CD8-positive, alpha-beta memory T cell (primary cell): Measurements from ENCODE around the gene DIAPH3. TPM values are rescaled to one million over a fixed set of nuclear protein-coding genes. Genes with fewer than 3 reads are reported as not detected.

Source experiments
- CTCF ChIA-PET: fragments of 350-600 bp; sonication (Branson Sonifier 250); formaldehyde crosslinking; loops from one replicate; lab custom pipeline; 2021; ENCODE audit warnings: antibody characterized with exemption; lab: Charles Lee
- POLR2A ChIA-PET: fragments of 350-600 bp; sonication (Branson Sonifier 250); formaldehyde crosslinking; loops from one replicate; lab custom pipeline; 2021; ENCODE audit warnings: antibody characterized with exemption; lab: Charles Lee
- DNase-seq, 5 donors: peaks; one replicate each; pipeline versions ENCODE4 v3.0.0 to v3.0.0-alpha.2; 2020 to 2022; ENCODE audit warnings: mixed read lengths in 1 of 5
- H3K27ac ChIP-seq: one replicate; pipeline ENCODE4 v1.7.0; 2013; ENCODE audit warnings: low read depth, mild to moderate bottlenecking, low read length, moderate library complexity
- H3K27me3 ChIP-seq: 2 replicates; pipeline ENCODE4 v1.7.0; 2013; ENCODE audit warnings: low read length, mild to moderate bottlenecking; ENCODE audit not compliant: insufficient read depth, poor library complexity, severe bottlenecking
- H3K36me3 ChIP-seq: 2 replicates; pipeline ENCODE4 v1.7.0; 2013; ENCODE audit warnings: mild to moderate bottlenecking, low read length, moderate library complexity; ENCODE audit not compliant: insufficient read depth
- H3K4me1 ChIP-seq: 2 replicates; pipeline ENCODE4 v1.7.0; 2013; ENCODE audit warnings: mild to moderate bottlenecking, low read length, moderate library complexity; ENCODE audit not compliant: insufficient read depth
- H3K4me3 ChIP-seq: 2 replicates; pipeline ENCODE4 v1.7.0; 2013; ENCODE audit warnings: mild to moderate bottlenecking, low read length
- H3K9me3 ChIP-seq: 2 replicates; pipeline ENCODE4 v1.7.0; 2013; ENCODE audit warnings: mild to moderate bottlenecking, low read length
- H3K27ac Mint-ChIP-seq, 8 donors: one replicate each; pipeline ENCODE4 v1.8.0; 2020 to 2021; ENCODE audit warnings: mixed read lengths in 8 of 8, mild to moderate bottlenecking in 6 of 8, inconsistent platforms in 3 of 8, moderate library complexity in 3 of 8
- H3K27me3 Mint-ChIP-seq, 2 donors: one replicate each; pipeline ENCODE4 v1.8.0; 2020 to 2021; ENCODE audit warnings: mixed read lengths in 2 of 2, mild to moderate bottlenecking in 1 of 2, moderate library complexity in 1 of 2
- H3K36me3 Mint-ChIP-seq, 3 donors: one replicate each; pipeline ENCODE4 v1.8.0; 2020 to 2021; ENCODE audit warnings: mixed read lengths in 3 of 3, inconsistent platforms in 1 of 3, mild to moderate bottlenecking in 1 of 3
- H3K4me1 Mint-ChIP-seq, 3 donors: one replicate each; pipeline ENCODE4 v1.8.0; 2020 to 2021; ENCODE audit warnings: mixed read lengths in 3 of 3, inconsistent platforms in 1 of 3, mild to moderate bottlenecking in 1 of 3
- H3K4me3 Mint-ChIP-seq, 7 donors: one replicate each; pipeline ENCODE4 v1.8.0; 2020 to 2021; ENCODE audit warnings: mixed read lengths in 7 of 7, mild to moderate bottlenecking in 6 of 7, moderate library complexity in 4 of 7, inconsistent platforms in 2 of 7
- H3K9me3 Mint-ChIP-seq, 5 donors: one replicate each; pipeline ENCODE4 v1.8.0; 2020 to 2022; ENCODE audit warnings: mixed read lengths in 5 of 5, mild to moderate bottlenecking in 3 of 5, moderate library complexity in 2 of 5, inconsistent platforms in 1 of 5
- polyA plus RNA-seq: library from polyadenylated mRNA; unstranded; fragments of 300-500 nt; fragmentation: Illumina TruSeq; gene quantifications from one replicate; pipeline ENCODE4 v1.2.3, GENCODE V29; 2021
- total RNA-seq, 2 experiments: library from RNA; stranded (reverse); gene quantifications; one replicate each; pipeline ENCODE4 v1.2.3, GENCODE V29; 2021

The DIAPH3 gene
- total and polyA plus RNA-seq, 3 experiments from 2014 or later: 0.08 to 15.4 (median 14.6) TPM

DNA sequence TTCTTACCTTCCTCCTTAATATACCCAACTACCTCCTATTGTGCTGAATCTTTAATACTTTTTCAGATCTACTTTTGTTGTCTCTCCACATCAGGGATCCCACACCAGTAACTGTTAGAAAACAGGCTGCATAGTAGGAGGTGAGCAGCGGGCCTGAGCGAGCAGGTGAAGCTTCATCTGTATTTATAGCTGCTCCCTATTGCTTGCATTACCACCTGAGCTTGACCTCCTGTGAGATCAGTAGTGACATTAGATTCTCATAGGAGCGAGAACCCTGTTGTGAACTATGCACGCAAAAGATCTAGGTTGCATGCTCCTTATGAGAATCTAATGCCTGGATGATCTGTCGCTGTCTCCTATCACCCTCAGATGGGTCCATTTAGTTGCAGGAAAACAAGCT lies 279.8 kb downstream of the DIAPH3 start:
- Histone ChIP-seq H3K27ac (no peak overlapping the region), H3K27me3 (no peaks in the 10 kb centered on the region), H3K36me3 (no peaks in the 10 kb centered on the region), H3K9me3 (no peaks in the 10 kb centered on the region), H3K4me3 (no peak overlapping the region), H3K4me1 (no peaks in the 10 kb centered on the region)
- DNase-seq: no peak
- Mint-ChIP-seq H3K4me1 (no peaks in the 10 kb centered on the region), H3K27ac (no peak overlapping the region), H3K36me3 (no peaks in the 10 kb centered on the region), H3K27me3 (no peaks in the 10 kb centered on the region), H3K4me3 (no peak overlapping the region), H3K9me3 (no peaks in the 10 kb centered on the region)
- CTCF ChIA-PET: no interaction called here
- POLR2A ChIA-PET: no interaction called here

DNA sequence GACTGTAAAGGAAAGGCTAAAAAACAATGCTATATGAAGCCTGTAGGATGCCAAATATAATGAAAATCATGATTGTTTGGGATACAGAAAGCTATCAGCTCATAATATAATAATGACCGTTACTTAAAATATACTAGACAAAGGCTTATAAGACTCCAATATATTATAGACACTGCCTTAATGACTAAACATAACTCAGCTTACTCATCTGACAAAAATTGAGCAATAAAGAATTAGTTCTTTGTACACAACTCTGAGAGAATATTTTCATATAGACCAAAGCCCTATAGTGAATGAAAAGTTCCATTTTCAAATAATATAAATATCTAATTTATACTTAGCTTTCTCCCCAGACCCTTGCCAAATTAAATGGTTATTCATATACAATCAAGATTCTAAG lies 283.3 kb downstream of the DIAPH3 start:
- no peaks in the 10 kb centered on the region for H3K27me3 ChIP-seq
- H3K4me3 ChIP-seq: no peak overlapping the region
- Mint-ChIP-seq H3K4me1 (no peaks in the 10 kb centered on the region), H3K9me3 (no peaks in the 10 kb centered on the region), H3K27me3 (no peaks in the 10 kb centered on the region), H3K27ac (no peak overlapping the region), H3K36me3 (no peaks in the 10 kb centered on the region), H3K4me3 (no peak overlapping the region)
- ChIA-PET POLR2A (no interaction called here), CTCF (no interaction called here)
- no peak overlapping the region for H3K27ac ChIP-seq
- H3K9me3 ChIP-seq: no peaks in the 10 kb centered on the region
- no peaks in the 10 kb centered on the region for H3K4me1 ChIP-seq
- no peak for DNase-seq
- H3K36me3 ChIP-seq: no peaks in the 10 kb centered on the region

DNA sequence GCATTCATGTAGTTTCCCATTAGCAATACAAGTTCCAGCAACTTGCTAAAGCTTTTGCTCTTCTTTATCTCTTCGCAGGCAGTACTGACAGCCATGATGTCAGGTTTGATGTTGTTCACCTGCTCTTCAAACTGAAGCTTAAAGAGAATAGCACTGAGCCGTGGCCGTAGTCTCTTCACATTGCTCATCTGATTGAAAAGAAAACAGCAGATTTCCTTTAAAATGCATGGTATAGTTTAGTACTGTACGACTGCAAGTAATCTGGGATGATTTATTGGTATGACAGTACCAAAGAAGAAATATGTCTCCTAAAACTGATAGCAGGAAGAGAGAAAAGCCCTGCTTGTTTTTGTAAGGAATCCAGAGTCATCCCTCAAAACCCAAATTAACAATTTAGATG lies 284.4 kb downstream of the DIAPH3 start:
- H3K27me3 Mint-ChIP-seq: no peaks in the 10 kb centered on the region
- Histone ChIP-seq H3K27me3 (no peaks in the 10 kb centered on the region), H3K9me3 (no peaks in the 10 kb centered on the region), H3K36me3 (no peaks in the 10 kb centered on the region), H3K4me3 (no peak overlapping the region), H3K4me1 (no peaks in the 10 kb centered on the region), H3K27ac (no peak overlapping the region)
- no peaks in the 10 kb centered on the region for H3K9me3 Mint-ChIP-seq
- H3K4me3 Mint-ChIP-seq: no peak overlapping the region
- CTCF ChIA-PET: no interaction called here
- DNase-seq: no peak
- H3K27ac Mint-ChIP-seq: no peak overlapping the region
- no peaks in the 10 kb centered on the region for H3K36me3 Mint-ChIP-seq
- POLR2A ChIA-PET: no interaction called here
- no peaks in the 10 kb centered on the region for H3K4me1 Mint-ChIP-seq

DNA sequence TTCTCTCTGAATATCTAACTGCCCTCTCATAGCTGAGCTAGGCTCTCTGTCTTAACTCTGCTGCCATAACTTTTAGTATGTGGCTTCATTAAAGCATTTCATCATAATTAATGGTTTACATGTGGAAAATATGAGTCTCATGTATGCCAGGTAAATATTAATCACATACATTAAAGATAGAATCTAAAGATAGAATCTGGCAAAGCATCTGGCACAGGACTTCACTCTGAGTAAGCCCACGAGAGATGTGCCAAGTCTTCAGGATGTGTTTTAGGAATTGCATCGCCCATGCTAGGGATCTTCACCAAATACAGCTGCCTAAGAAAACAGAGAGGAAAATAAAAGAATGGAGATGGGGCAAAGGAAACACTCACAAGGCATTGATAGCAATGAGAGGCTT lies 285.8 kb downstream of the DIAPH3 start:
- DNase-seq: no peak
- ChIA-PET POLR2A (no interaction called here), CTCF (no interaction called here)
- no peak overlapping the region for H3K4me3 ChIP-seq
- H3K27me3 ChIP-seq: no peaks in the 10 kb centered on the region
- no peaks in the 10 kb centered on the region for H3K4me1 Mint-ChIP-seq
- H3K27ac Mint-ChIP-seq: no peak overlapping the region
- H3K27me3 Mint-ChIP-seq: no peaks in the 10 kb centered on the region
- H3K4me1 ChIP-seq: no peaks in the 10 kb centered on the region
- H3K4me3 Mint-ChIP-seq: no peak overlapping the region
- H3K9me3 ChIP-seq: no peaks in the 10 kb centered on the region
- H3K27ac ChIP-seq: no peak overlapping the region
- H3K36me3 Mint-ChIP-seq: no peaks in the 10 kb centered on the region
- H3K36me3 ChIP-seq: no peaks in the 10 kb centered on the region
- H3K9me3 Mint-ChIP-seq: no peaks in the 10 kb centered on the region

DNA sequence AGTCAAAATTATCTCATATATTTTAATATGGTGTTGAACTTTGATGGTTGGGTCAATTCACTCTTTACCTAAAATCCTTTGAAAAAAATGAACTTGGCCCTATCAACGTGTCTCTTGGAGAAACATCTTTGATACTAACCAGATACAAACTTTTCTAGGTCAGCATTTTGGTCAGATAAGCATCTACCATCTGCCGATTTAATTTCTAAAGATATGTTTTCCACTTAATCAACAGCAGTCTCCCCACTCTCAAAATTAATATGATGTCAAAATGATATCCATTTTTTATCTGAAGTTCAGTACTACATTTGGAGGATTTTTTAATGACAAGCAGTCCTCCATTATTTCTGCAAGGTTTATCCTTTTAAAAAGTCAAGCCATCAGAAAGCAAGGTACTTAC lies 288.8 kb downstream of the DIAPH3 start:
- DNase-seq: no peak
- ChIA-PET POLR2A (no interaction called here), CTCF (no interaction called here)
- Histone ChIP-seq H3K4me3 (no peak overlapping the region), H3K27ac (no peak overlapping the region), H3K27me3 (no peaks in the 10 kb centered on the region), H3K4me1 (no peaks in the 10 kb centered on the region), H3K9me3 (no peaks in the 10 kb centered on the region), H3K36me3 (no peaks in the 10 kb centered on the region)
- Mint-ChIP-seq H3K27me3 (no peaks in the 10 kb centered on the region), H3K4me1 (no peaks in the 10 kb centered on the region), H3K9me3 (no peaks in the 10 kb centered on the region), H3K4me3 (no peak overlapping the region), H3K27ac (no peak overlapping the region), H3K36me3 (no peaks in the 10 kb centered on the region)

DNA sequence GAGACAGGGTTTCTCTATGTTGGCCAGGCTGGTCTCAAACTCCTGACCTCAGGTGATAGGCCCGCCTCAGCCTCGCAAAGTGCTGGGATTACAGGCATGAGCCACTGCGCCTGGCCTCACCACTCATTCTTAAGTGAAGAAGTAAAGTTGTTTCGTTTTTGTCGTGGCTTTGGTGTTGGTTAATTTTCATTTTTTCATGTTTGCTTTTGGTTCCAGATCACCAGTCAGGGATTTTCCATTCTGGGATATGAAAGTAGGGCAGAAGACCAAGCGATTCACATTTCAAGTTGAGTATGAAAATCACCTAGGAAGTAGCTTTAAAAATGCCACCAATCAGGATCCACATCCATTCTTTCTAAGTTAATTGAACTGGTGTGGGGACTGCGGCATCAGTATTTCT lies 289.9 kb downstream of the DIAPH3 start:
- no peaks in the 10 kb centered on the region for H3K36me3 ChIP-seq
- H3K4me1 Mint-ChIP-seq: no peaks in the 10 kb centered on the region
- H3K27me3 ChIP-seq: no peaks in the 10 kb centered on the region
- no peak overlapping the region for H3K27ac ChIP-seq
- no peaks in the 10 kb centered on the region for H3K9me3 ChIP-seq
- H3K9me3 Mint-ChIP-seq: no peaks in the 10 kb centered on the region
- ChIA-PET CTCF (no interaction called here), POLR2A (no interaction called here)
- no peaks in the 10 kb centered on the region for H3K4me1 ChIP-seq
- H3K4me3 Mint-ChIP-seq: no peak overlapping the region
- no peak overlapping the region for H3K4me3 ChIP-seq
- no peak overlapping the region for H3K27ac Mint-ChIP-seq
- H3K36me3 Mint-ChIP-seq: no peaks in the 10 kb centered on the region
- H3K27me3 Mint-ChIP-seq: no peaks in the 10 kb centered on the region
- DNase-seq: no peak

DNA sequence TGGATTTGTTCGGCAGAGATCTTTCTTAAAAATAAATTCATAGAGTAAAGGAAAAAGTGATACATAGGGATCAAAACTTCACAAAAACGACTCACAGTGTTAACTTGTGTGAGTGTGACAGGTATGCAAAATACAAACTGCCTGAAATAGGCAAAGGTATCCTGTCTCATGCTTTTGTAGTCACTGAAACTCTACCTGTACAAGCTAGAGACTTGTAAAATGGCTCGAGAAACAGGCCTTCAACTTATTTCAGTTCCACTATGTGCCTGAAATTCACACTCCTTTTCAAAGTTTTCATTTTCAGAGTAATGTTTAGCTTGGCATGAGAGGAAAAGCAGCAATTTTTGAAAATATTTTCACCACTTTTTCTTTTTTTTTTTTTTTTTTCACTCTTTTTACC lies 290.4 kb downstream of the DIAPH3 start:
- Mint-ChIP-seq H3K27me3 (no peaks in the 10 kb centered on the region), H3K9me3 (no peaks in the 10 kb centered on the region), H3K27ac (no peak overlapping the region), H3K36me3 (no peaks in the 10 kb centered on the region), H3K4me1 (no peaks in the 10 kb centered on the region), H3K4me3 (no peak overlapping the region)
- no peak overlapping the region for H3K4me3 ChIP-seq
- H3K9me3 ChIP-seq: no peaks in the 10 kb centered on the region
- no peak overlapping the region for H3K27ac ChIP-seq
- H3K36me3 ChIP-seq: no peaks in the 10 kb centered on the region
- no peaks in the 10 kb centered on the region for H3K27me3 ChIP-seq
- no peak for DNase-seq
- ChIA-PET POLR2A (no interaction called here), CTCF (no interaction called here)
- no peaks in the 10 kb centered on the region for H3K4me1 ChIP-seq

DNA sequence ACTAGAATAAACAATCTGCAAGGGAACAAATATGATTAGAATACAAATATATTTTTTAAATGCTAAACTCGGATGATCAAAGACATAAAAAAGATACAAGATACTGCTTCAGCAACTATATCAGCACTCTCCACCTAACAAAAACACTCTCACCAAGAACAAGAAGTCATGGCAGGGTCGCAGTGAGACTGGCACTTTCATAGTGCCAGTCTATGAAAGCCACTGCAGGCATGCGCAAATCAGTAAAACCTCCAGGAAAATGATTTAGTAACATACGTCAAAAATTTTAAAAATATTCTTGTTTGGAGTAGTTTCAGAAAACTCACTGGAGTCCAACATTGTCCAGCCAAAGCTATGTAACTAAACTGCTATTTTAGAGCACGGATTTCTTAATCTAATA lies 295.9 kb downstream of the DIAPH3 start:
- H3K36me3 ChIP-seq: no peaks in the 10 kb centered on the region
- H3K4me1 ChIP-seq: no peaks in the 10 kb centered on the region
- no peak overlapping the region for H3K27ac Mint-ChIP-seq
- no peak overlapping the region for H3K4me3 ChIP-seq
- no peaks in the 10 kb centered on the region for H3K9me3 Mint-ChIP-seq
- no peaks in the 10 kb centered on the region for H3K4me1 Mint-ChIP-seq
- H3K27ac ChIP-seq: no peak overlapping the region
- DNase-seq: no peak
- no peak overlapping the region for H3K4me3 Mint-ChIP-seq
- CTCF ChIA-PET: no interaction called here
- POLR2A ChIA-PET: no interaction called here
- no peaks in the 10 kb centered on the region for H3K27me3 Mint-ChIP-seq
- no peaks in the 10 kb centered on the region for H3K9me3 ChIP-seq
- no peaks in the 10 kb centered on the region for H3K27me3 ChIP-seq
- no peaks in the 10 kb centered on the region for H3K36me3 Mint-ChIP-seq

DNA sequence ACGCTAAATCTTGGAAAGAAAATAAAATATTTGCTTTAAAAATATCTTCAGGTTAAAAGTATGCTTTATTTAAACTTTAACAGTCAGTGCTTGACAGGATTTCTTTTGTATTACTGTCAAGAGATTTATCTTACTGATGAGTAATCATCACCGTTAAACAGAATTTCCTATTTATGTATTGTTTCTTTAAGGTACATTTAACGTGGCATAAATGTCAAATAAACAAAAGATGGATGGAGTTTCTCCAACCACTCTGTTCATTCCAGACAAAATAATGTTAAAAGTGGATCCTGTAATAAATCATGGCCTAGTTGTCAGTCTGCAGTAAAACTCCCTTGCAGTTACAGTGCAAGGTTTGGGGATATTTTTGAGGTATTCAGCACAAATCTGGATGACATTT lies 298.3 kb downstream of the DIAPH3 start:
- POLR2A ChIA-PET: no interaction called here
- H3K27ac Mint-ChIP-seq: no peak overlapping the region

More for the DNA sequence above, 298.3 kb downstream of the DIAPH3 start:
- DNase-seq: no peak
- H3K27ac ChIP-seq: no peak overlapping the region
- H3K36me3 ChIP-seq: no peaks in the 10 kb centered on the region
- H3K27me3 Mint-ChIP-seq: no peaks in the 10 kb centered on the region
- H3K9me3 ChIP-seq: no peaks in the 10 kb centered on the region
- H3K9me3 Mint-ChIP-seq: no peaks in the 10 kb centered on the region
- no peaks in the 10 kb centered on the region for H3K4me1 Mint-ChIP-seq
- H3K4me3 Mint-ChIP-seq: no peak overlapping the region
- H3K27me3 ChIP-seq: no peaks in the 10 kb centered on the region
- CTCF ChIA-PET: no interaction called here
- H3K4me3 ChIP-seq: no peak overlapping the region
- H3K4me1 ChIP-seq: no peaks in the 10 kb centered on the region
- H3K36me3 Mint-ChIP-seq: no peaks in the 10 kb centered on the region
